Measurements from ENCODE around the gene SLC7A11. TPM values are rescaled to one million over a fixed set of nuclear protein-coding genes. Genes with fewer than 3 reads are reported as not detected.

Gene SLC7A11
- total RNA-seq, 3 donors from 2014 or later (not counting 1 experiment from before 2014, with no cell fraction given), result 0.07 to 1.4 TPM; not detected in 1

DNA sequence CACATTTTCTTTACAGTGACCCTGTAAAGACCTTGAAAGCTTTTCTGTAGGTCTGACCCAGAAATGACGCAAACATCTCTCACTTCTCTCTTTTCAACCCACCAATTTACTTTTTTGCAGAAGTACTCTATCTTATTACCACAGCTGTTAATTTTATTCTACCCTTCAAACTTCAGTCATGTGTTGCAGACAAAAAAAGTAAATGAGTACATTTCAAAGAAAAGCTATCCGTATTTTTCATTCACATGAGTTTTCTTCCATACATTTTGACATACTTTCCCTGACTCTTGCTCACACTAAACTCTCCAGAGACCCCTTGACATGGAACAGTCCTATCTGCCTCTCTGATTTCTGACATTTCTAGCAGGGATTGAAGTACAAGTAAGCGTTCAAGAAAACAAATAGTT, 51.7 kb downstream of the SLC7A11 start:
- Mint-ChIP-seq H3K27ac (no peak overlapping the region), H3K27me3 (ENCODE audit: low read depth in 2 of 2) (no peaks in the 10 kb centered on the region), H3K4me1 (no peaks in the 10 kb centered on the region), H3K4me3 (no peak overlapping the region), H3K36me3 (no peaks in the 10 kb centered on the region), H3K9me3 (peaks cover 0 to 5% of the 10 kb centered on the region in 2 donors)
- WGBS (ENCODE audit: insufficient coverage), result 41% methylated on average over 3 of the region's 3 CpGs
- TF ChIP-seq, protein P1, sequence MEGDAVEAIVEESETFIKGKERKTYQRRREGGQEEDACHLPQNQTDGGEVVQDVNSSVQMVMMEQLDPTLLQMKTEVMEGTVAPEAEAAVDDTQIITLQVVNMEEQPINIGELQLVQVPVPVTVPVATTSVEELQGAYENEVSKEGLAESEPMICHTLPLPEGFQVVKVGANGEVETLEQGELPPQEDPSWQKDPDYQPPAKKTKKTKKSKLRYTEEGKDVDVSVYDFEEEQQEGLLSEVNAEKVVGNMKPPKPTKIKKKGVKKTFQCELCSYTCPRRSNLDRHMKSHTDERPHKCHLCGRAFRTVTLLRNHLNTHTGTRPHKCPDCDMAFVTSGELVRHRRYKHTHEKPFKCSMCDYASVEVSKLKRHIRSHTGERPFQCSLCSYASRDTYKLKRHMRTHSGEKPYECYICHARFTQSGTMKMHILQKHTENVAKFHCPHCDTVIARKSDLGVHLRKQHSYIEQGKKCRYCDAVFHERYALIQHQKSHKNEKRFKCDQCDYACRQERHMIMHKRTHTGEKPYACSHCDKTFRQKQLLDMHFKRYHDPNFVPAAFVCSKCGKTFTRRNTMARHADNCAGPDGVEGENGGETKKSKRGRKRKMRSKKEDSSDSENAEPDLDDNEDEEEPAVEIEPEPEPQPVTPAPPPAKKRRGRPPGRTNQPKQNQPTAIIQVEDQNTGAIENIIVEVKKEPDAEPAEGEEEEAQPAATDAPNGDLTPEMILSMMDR (IDR thresholded peaks at IDR 0.05), result no peak
- peaks cover 4% of the 10 kb centered on the region for H3K9me3 ChIP-seq (ENCODE audit: control insufficient read depth, insufficient read depth, low read length)
- H3K36me3 ChIP-seq (ENCODE audit: control insufficient read depth, insufficient read depth, low read length), result no peaks in the 10 kb centered on the region
- no peak overlapping the region for H3K27ac ChIP-seq (ENCODE audit: low read length)
- H3K27me3 ChIP-seq (ENCODE audit: control insufficient read depth, insufficient read depth, low read length), result no peaks in the 10 kb centered on the region
- DNase-seq (peak in 1 of 2 donors; percentile 1), ATAC-seq (peak in 1 of 3 donors; percentile 55)
- no peak overlapping the region for H3K4me3 ChIP-seq (ENCODE audit: low read length)
- no peaks in the 10 kb centered on the region for H3K4me1 ChIP-seq (ENCODE audit: control insufficient read depth, insufficient read depth, low read length)
- intact Hi-C loops (cut with micrococcal nuclease), result no loop called here

DNA sequence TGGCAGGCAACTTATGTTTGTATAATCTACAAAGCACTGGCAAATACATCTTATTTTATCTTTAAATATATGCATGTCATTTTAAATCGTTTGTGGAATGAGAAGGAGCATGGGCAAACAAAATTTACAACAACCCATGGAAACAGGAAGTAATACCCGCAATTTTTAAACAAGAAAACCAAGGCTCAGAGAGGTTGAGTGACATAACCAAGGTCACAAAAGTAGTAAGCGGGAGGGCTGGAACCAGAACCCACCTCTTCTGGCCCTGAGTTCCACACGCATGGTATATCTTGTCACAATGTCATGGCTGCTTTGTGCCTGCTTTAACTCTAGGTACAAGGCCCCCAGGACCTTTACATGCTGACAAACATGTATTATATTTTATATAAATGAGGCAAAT, 52.9 kb downstream of the SLC7A11 start:
- Mint-ChIP-seq H3K4me1 (no peaks in the 10 kb centered on the region), H3K27me3 (ENCODE audit: low read depth in 2 of 2) (no peaks in the 10 kb centered on the region), H3K27ac (no peak overlapping the region), H3K4me3 (no peak overlapping the region), H3K9me3 (peaks cover 0 to 3% of the 10 kb centered on the region in 2 donors), H3K36me3 (no peaks in the 10 kb centered on the region)
- intact Hi-C loops (cut with micrococcal nuclease), result no loop called here
- H3K36me3 ChIP-seq (ENCODE audit: control insufficient read depth, insufficient read depth, low read length), result no peaks in the 10 kb centered on the region
- H3K27me3 ChIP-seq (ENCODE audit: control insufficient read depth, insufficient read depth, low read length), result no peaks in the 10 kb centered on the region
- no peak overlapping the region for H3K27ac ChIP-seq (ENCODE audit: low read length)
- no peaks in the 10 kb centered on the region for H3K4me1 ChIP-seq (ENCODE audit: control insufficient read depth, insufficient read depth, low read length)
- peaks cover 4% of the 10 kb centered on the region for H3K9me3 ChIP-seq (ENCODE audit: control insufficient read depth, insufficient read depth, low read length)
- TF ChIP-seq, protein P1 (IDR thresholded peaks at IDR 0.05), result no peak
- no peak overlapping the region for H3K4me3 ChIP-seq (ENCODE audit: low read length)
- WGBS (ENCODE audit: insufficient coverage), result 49% methylated on average over 4 of the region's 4 CpGs
- ATAC-seq, result no peak
- no peak for DNase-seq

DNA sequence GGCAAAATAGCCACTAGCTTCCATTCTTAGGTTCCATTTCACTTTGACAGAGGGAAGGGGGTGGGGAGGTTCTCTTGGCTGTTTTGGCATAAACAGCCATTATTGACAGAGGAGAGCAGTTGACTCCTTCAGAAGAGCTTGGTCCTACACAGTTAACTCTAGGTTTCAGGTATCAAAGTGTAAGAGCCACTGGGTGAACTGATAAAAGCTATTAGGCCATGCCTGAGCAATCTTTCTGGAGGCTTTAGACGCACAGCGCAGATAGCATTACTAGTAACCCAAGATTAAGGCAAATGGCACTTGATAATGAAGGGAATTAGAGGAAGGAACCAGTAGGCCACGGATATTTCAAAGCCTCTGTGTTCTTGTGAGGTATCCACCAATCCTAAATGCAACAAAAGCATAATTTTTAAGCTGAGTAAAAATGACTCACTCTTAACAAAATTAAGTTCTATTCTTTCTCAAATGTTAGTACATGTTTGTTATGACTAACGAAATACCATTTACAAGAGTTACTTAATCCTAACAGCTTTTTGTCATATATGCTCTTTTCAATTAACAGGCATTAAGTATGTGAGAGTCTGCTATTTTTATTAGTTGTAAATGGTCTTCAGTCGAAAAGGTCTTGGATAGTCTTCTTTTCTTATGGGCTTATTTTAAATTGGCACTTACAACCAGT, 53.6 kb downstream of the SLC7A11 start:
- no peak overlapping the region for H3K4me3 Mint-ChIP-seq
- no peaks in the 10 kb centered on the region for H3K27me3 ChIP-seq (ENCODE audit: control insufficient read depth, insufficient read depth, low read length)
- no peak overlapping the region for H3K4me3 ChIP-seq (ENCODE audit: low read length)
- TF ChIP-seq, protein P1 (IDR thresholded peaks at IDR 0.05), result no peak
- H3K27me3 Mint-ChIP-seq (ENCODE audit: low read depth in 2 of 2), result no peaks in the 10 kb centered on the region
- H3K9me3 ChIP-seq (ENCODE audit: control insufficient read depth, insufficient read depth, low read length), result peaks cover 4% of the 10 kb centered on the region
- peaks cover 0 to 3% of the 10 kb centered on the region in 2 donors for H3K9me3 Mint-ChIP-seq
- H3K27ac Mint-ChIP-seq, result no peak overlapping the region
- H3K27ac ChIP-seq (ENCODE audit: low read length), result no peak overlapping the region
- H3K36me3 ChIP-seq (ENCODE audit: control insufficient read depth, insufficient read depth, low read length), result no peaks in the 10 kb centered on the region
- H3K4me1 Mint-ChIP-seq, result no peaks in the 10 kb centered on the region
- intact Hi-C loops (cut with micrococcal nuclease), result no loop called here
- ATAC-seq (no peak), DNase-seq (no peak)
- no peaks in the 10 kb centered on the region for H3K4me1 ChIP-seq (ENCODE audit: control insufficient read depth, insufficient read depth, low read length)
- 97% methylated on average over 2 of the region's 5 CpGs for WGBS (ENCODE audit: insufficient coverage)
- no peaks in the 10 kb centered on the region for H3K36me3 Mint-ChIP-seq

All from natural killer cell (primary cell).